ENCODE measurements around the gene IARS2. TPM values are rescaled to one million over a fixed set of nuclear protein-coding genes. Genes with fewer than 3 reads are reported as not detected.

Gene IARS2
- total RNA-seq, 1 donor from 2014 or later, result 71.8 TPM

DNA sequence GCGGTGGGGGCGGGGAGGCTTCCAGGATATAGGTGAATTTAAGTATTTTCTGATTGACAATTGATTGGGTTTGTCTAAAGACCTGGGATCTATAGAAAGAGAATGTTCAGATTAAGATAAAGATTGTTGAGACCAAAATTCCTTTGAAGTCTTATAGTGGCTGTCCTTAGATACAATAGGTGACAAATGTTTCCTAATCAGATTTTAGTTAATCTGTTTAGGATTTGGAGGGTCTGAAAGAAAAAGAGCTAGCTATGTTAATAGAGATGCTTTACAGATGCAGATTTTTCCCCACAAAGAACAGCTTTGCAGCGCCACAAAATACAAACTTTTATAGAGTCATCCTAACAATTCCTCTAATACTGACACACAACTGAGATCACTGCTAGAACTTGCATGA, 33.1 kb upstream of the IARS2 start:
- no peak for DNase-seq (ENCODE audit: low read depth)
- H3K4me3 ChIP-seq (ENCODE audit: low read depth, low read length), result no peak overlapping the region
- H3K27me3 ChIP-seq (ENCODE audit: control insufficient read depth, insufficient read depth, low read length), result no peaks in the 10 kb centered on the region
- TF ChIP-seq, protein P1, sequence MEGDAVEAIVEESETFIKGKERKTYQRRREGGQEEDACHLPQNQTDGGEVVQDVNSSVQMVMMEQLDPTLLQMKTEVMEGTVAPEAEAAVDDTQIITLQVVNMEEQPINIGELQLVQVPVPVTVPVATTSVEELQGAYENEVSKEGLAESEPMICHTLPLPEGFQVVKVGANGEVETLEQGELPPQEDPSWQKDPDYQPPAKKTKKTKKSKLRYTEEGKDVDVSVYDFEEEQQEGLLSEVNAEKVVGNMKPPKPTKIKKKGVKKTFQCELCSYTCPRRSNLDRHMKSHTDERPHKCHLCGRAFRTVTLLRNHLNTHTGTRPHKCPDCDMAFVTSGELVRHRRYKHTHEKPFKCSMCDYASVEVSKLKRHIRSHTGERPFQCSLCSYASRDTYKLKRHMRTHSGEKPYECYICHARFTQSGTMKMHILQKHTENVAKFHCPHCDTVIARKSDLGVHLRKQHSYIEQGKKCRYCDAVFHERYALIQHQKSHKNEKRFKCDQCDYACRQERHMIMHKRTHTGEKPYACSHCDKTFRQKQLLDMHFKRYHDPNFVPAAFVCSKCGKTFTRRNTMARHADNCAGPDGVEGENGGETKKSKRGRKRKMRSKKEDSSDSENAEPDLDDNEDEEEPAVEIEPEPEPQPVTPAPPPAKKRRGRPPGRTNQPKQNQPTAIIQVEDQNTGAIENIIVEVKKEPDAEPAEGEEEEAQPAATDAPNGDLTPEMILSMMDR (IDR thresholded peaks at IDR 0.05; ENCODE audit: insufficient read depth, low read length, poor library complexity, severe bottlenecking), result no peak
- H3K36me3 ChIP-seq (ENCODE audit: control insufficient read depth, insufficient read depth, low read length), result peaks cover 1% of the 10 kb centered on the region

DNA sequence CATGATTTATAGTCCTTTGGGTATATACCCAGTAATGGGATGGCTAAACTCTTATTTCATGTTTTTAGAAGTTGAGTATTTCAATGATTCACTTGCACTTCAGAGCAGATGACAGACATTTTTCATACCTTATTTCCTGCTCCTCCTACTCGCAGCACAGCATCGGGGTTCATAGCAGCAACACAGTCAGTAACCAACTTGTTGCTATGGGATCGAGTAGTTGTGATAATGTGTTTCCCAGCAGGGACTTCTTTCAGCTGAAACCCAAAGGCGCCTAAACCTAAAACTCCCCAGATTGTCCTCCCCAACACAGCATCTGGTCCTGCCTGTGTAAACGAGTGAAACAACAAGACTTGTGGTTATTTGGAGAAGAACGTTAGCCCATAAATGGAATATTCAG, 31.3 kb upstream of the IARS2 start:
- no peak for DNase-seq (ENCODE audit: low read depth)
- TF ChIP-seq, protein P1 (IDR thresholded peaks at IDR 0.05; ENCODE audit: insufficient read depth, low read length, poor library complexity, severe bottlenecking), result no peak
- Histone ChIP-seq H3K36me3 (ENCODE audit: control insufficient read depth, insufficient read depth, low read length) (peaks cover 1% of the 10 kb centered on the region), H3K4me3 (ENCODE audit: low read depth, low read length) (no peak overlapping the region), H3K27me3 (ENCODE audit: control insufficient read depth, insufficient read depth, low read length) (no peaks in the 10 kb centered on the region)

DNA sequence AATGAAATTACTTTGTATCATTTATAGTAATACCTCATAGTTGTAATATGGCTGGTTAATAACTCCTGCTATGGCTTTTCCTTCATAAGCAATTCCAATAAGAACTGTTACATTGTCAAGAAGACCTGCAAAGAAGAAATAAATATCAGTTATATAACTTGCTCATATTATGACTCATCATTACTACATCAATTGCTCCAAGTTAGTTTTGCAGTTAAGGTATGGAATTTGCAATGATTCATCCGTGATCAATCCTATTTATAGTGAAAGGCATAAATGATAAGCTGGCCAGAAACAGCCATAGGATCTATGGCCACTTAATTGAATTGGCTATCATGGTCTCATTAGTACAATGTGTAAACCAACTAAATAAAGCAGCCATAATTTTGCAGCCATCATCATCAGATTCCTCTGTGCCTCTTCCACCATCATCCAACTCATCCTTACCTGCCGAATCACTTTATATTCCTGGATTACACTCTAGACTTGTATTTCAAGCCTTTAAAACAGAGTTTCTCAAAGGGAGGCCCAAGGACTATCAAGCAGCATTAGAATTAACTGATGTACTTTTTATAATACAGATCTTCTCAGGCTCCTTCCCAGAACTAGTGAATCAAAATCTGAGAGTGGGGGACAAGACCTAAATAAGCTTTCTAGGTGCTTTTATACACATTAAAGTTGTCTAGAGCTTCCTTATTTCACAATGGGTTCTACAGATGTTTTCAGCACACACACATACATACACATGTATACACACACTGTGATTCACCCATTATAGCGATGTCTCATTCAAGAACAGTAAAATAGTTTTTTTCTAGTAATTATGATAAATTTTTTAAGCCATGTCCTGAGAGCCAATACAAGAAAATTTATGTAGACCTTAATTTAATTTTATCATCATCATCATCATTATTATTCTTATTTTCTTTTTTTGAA, 26.4 kb upstream of the IARS2 start:
- TF ChIP-seq, protein P1 (IDR thresholded peaks at IDR 0.05; ENCODE audit: insufficient read depth, low read length, poor library complexity, severe bottlenecking), result no peak
- Histone ChIP-seq H3K4me3 (ENCODE audit: low read depth, low read length) (no peak overlapping the region), H3K27me3 (ENCODE audit: control insufficient read depth, insufficient read depth, low read length) (no peaks in the 10 kb centered on the region), H3K36me3 (ENCODE audit: control insufficient read depth, insufficient read depth, low read length) (peaks cover 1% of the 10 kb centered on the region)
- DNase-seq (ENCODE audit: low read depth), result no peak

DNA sequence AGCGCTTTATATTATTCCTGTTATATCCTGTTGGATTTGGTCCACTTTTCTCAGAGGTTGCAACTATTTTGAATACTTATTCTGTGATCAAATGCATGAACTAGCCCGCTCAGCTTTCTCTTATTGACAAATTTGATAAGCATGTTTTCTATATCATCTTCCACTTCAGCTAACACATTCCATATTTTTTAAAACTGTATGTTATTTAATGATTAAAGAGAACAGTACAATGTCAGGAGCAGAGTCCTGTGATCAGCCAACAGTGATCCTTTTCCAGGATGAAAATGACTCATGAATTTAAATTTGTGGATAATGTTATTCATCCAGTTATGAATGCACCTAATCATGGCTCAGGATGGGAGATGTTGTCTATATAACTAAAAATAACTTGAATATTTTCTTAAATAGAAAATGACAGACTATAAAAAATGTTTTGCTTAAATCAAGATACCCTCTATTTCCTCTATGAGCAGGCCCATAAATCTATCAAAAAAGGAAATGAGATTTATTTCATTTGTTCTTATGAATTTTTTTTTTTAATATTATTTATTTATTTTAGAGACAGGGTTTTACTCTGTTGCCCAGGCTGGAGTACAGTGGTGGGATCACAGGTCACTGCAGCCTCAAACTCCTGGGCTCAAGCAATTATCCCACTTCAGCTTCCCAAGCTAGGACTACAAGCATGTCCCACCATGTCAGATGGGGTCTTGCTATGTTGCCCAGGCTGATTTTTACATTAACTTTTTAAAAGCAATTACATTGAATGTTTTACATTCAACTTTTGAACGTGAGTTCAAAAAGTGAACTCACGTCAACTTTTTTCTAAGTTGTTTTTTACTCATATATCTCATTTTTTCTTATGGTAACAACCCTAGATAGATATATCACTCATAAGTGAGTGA, 16.8 kb upstream of the IARS2 start:
- Histone ChIP-seq H3K27me3 (ENCODE audit: control insufficient read depth, insufficient read depth, low read length) (no peaks in the 10 kb centered on the region), H3K4me3 (ENCODE audit: low read depth, low read length) (no peak overlapping the region), H3K36me3 (ENCODE audit: control insufficient read depth, insufficient read depth, low read length) (peaks cover 1% of the 10 kb centered on the region)
- DNase-seq (ENCODE audit: low read depth), result no peak
- TF ChIP-seq, protein P1 (IDR thresholded peaks at IDR 0.05; ENCODE audit: insufficient read depth, low read length, poor library complexity, severe bottlenecking), result no peak

DNA sequence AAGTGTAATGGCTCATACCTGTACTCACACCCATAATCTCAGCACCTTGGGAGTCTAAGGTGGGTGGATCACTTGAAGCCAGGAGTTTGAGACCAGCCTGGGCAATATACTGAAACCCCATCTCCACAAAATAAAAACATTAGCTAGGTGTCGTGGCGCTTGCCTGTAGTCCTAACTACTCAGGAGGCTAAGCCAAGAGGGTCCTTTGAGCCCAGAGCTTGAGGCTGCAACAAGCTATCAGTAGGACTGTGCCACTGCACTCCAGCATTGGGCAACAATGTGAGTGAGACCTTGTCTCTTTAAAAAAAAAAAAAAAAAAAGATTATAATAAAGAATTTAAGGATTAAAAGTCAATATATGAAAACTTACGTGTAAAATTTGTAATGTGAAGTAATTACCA, 16.0 kb upstream of the IARS2 start:
- Histone ChIP-seq H3K4me3 (ENCODE audit: low read depth, low read length) (no peak overlapping the region), H3K36me3 (ENCODE audit: control insufficient read depth, insufficient read depth, low read length) (peaks cover 1% of the 10 kb centered on the region), H3K27me3 (ENCODE audit: control insufficient read depth, insufficient read depth, low read length) (no peaks in the 10 kb centered on the region)
- TF ChIP-seq, protein P1 (IDR thresholded peaks at IDR 0.05; ENCODE audit: insufficient read depth, low read length, poor library complexity, severe bottlenecking), result no peak
- no peak for DNase-seq (ENCODE audit: low read depth)
